GM19023 (cell line): ENCODE data around the gene MTHFD2L.
"Not testable (repeated sequence)": the region's sequence is repeated elsewhere in the genome, so short reads cannot be mapped to it uniquely, and the experiment has no call there.

ENCODE experiments used
- ATAC-seq: cut with Tn5 transposase; IDR thresholded peaks from one replicate; pipeline ENCODE4 v1.9.1; 2021; ENCODE audit warnings: mild to moderate bottlenecking, moderate library complexity; ENCODE audit not compliant: unreplicated experiment

Gene MTHFD2L

DNA sequence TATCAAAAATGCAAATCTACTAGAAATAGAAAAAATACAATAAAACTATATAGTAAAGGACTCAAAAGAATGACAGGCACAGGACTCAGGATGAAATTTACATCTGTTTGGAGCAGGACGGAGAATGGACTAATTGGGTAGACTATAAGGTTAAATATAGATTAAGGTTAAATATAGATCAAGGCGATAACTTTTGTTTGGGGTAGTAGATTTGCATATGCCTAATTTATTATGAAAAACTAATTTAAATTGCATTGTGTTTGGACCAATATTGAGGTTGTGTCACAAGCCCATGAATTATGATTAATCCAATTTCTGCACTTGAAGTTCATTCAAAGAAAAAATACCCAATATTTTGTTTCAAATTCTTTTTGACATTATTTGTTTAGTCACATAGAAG is 31.0 kb downstream of the MTHFD2L start:
- ATAC-seq: no peak

DNA sequence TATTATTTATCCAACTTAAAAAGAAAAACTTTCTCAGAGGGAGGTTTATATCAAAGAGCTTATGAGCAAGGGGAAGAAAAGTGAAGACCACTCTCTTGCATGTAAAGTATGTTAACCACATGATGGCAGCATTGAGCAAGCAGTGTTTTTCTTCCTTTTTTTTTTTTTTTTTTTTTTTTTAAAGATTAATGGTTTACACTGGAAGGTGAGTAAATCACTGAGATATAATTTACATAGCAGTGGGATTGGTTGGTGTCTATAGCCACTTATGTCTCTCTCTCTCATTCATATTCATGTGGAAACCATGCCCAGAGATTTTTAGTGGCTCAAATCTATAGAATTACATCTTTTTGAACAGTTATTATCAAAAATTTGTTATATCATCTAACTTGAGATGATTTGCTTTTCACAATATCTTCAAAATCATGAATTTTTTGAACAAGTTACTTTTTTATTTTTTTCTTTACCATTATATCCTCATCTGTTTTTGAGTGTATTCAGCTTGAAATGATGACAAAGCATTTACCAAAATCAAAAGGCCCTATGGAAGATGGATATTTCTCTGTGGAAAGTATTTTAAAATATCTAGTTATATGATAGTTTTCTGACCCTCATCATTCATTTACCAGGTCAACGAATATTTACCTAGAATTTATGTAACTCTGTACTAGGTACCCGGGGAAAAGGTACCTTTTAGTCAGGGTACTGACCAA is 31.6 kb downstream of the MTHFD2L start:
- no peak for ATAC-seq

DNA sequence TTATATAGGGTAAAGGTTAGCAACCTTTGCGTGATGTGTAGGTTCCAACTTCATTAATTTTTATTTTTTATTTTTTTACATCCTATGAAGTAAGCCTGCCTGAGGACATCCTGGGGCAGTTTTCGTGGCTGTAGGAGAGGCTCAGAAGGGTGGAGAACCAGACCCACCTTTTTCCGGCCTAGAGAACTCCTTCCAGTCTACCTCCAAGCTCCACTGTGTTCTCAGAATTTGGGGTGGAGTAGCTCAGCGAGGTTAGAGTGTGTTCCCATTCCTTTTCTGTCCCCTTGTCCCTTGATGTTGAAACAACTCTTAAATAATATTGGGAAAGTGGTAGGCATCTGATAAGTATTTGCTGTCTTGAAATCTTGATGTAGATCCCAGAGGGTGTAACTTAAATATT is 32.4 kb downstream of the MTHFD2L start:
- ATAC-seq: no peak

DNA sequence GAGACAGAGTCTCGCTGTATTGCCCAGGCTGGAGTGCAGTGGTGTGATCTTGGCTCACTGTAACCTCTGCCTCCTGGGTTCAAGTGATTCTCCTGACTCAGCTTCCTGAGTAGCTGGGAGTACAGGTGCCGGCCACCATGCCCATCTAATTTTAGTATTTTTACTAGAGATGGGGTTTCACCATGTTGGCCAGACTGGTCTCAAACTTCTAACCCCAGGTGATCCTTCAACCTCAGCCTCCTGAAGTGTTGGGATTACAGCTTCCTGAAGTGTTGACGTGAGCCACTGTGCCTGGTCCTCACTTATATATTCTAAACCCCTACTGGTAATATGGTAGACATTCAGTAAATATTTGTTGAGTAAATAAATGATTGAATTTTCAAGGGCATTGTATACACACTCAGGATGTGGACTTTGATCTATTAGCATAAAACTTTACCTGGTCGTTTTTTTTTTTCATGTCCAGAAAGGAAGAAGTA is 33.0 kb downstream of the MTHFD2L start:
- no peak for ATAC-seq

DNA sequence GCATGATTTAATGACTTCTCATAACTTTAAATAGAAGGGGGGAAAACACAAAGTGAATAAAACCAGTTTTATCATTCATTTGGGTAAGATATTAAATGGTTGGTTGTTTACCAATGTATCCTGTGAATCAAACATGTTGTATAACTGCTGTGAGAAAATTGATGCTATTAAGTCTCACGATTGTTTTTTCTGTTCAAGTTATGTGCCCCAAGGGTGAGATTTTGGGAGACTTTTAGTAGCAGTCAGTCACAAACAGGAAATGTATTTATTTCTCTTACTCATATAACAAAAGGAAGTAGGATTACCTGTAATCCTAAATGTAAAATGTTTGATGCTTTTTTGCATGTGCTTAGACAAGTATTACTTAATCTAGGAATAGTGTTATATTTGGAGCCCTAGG is 39.2 kb downstream of the MTHFD2L start:
- no peak for ATAC-seq

DNA sequence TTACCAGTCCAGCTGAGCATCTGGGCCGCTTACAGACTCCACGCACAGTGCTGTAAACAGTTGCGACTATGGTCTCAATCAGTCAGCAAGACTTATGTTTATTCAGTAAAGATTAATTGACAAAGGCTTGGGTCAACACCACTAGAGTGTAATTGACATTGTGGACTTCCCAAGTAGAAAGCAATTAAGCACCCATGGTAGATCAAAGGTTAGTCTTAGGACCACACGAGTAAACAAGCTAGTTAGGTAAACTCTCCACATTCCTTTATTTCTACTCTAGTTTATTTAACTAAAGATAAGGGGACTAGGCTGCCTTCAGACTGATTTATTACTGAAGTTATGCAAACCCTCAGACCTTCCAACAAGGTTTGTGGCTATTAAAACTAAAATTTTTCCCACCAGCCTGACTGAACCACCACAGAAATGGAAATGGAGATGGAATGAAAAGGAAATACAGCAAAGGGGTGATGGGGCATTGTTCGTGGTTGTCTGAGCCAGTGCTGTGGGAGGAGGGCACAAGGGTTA is 44.2 kb downstream of the MTHFD2L start:
- no peak for ATAC-seq

DNA sequence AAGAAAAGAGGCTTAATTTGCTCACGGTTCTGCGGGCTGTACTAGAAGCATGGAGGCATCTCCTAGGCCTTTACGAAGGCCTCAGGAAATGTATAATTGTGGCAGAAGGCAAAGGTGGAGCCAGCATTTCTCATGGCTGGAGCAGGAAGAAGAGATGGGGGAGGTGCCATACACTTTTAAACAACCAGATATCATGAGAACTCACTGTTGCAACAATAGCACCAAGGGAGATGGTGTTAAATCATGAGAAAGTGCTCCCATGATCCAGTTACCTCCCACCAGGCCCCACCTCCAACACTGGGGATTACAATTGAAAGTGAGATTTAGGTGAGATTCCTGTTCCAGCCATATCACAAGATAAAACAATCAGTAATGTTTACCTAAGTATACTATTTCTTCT is 45.5 kb downstream of the MTHFD2L start:
- no peak for ATAC-seq

DNA sequence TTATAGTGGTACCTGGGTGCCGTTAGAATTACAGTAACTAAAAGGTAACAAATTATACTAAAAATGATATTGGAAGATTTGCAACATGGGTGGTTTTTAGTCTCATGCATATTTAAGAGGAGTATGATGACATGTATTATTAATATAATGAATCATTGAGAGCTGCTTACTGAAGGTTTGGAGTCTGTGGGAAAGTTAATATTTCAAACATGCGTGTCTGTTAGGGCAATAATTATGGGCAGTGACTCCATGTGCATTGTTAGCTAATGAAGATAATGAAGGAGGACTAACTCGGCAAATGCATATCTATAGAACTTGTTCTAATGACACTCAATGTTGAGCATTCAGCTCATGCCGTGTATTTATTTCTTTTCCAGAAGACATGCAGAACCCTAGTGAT is 47.1 kb downstream of the MTHFD2L start:
- no peak for ATAC-seq

DNA sequence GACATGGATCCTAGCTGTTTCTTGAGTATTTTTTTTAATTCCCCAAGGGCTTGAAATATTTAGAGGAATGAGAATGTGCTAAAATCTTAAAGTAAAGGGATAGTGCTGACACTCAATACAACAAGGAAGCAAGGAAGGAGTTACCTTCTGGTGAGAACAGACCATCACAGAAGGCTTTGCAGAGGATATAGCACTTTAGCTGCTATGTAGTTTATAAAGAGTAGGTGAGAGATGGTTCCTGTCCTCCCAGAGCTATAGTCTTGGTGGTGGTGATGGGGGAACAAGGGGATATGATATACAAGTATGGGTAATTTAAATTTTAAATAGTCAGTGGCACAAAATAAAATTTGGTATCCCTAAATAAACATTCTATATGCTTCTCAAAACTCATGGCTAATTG is 47.6 kb downstream of the MTHFD2L start:
- ATAC-seq: no peak

DNA sequence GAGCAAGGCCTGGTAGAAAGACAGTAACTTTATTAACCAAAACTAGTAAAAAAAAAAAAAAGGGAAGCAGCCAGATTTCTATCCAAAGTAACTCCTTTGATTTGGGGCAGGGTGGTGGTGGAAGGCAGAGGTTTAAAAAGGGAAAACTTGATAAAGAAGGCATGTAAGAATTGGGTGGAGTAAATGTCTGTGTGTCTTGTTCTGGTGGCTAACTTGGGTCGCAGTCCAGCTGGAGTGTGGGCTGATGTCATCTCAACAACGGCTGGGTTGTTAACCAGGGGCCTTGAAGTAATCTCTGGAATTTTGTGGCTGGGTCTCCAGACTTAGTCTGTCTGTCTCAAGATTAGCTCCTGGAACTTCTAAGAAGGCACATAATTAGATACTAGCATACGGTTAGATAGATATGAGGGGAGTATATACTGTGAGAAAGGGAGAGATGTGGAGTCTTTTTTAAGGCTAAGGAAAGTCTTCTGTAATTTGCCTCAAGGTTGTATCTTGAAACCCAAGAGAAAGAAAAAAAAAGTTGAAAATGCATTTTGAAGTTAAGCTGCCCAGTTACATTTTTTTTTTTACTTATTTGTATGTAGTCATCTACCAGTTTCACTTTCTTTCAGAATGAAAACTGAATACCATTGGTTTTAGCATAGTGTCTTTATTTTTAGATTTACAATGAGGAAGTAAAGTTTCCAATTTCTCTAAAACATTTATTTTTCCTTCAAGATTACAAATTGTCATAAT is 48.3 kb downstream of the MTHFD2L start:
- peak; percentile 69 for ATAC-seq

DNA sequence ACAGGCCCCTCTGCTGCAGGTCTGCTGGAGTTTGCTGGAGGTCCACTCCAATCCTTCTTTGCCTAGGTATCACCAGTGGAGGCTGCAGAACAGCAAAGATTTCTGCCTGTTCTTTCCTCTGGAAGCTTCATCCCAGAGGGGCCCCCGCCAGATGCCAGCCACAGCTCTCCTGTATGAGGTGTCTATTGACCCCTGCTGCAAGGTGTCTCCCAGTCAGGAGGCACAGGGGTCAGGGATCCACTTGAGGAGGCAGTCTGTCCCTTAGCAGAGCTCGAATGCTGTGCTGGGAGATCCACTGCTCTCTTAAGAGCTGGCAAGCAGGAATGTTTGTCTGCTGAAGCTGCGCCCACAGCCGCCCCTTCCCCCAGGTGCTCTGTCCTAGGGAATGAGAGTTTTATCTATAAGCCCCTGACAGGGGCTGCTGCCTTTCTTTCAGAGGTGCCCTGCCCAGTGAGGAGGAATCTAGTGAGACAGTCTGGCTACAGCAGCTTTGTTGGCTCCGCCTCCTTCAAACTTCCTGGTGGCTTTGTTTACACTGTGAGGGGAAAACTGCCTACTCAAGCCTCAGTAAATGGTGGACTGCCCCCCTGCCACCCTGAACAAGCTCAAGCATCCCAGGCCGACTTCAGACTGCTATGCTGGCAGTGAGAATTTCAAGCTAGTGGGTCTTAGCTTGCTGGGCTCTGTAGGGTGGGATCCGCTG is 56.7 kb downstream of the MTHFD2L start:
- ATAC-seq: not testable (repeated sequence)

DNA sequence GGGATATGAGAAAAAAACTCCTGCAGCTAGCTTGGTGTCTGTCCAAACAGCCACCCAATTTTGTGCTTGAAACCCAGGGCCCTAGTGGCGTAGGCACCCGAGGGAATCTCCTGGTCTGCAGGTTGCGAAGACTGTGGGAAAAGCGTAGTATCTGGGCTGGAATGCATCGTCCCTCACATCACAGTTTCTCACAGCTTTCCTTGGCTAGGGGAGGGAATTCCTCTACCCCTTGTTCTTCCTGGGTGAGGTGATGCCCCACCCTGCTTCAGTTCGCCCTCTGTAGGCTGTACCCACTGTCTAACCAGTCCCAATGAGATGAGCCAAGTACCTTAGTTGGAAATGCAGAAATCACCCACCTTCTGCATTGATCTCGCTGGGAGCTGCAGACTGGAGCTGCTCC is 57.3 kb downstream of the MTHFD2L start:
- not testable (repeated sequence) for ATAC-seq

DNA sequence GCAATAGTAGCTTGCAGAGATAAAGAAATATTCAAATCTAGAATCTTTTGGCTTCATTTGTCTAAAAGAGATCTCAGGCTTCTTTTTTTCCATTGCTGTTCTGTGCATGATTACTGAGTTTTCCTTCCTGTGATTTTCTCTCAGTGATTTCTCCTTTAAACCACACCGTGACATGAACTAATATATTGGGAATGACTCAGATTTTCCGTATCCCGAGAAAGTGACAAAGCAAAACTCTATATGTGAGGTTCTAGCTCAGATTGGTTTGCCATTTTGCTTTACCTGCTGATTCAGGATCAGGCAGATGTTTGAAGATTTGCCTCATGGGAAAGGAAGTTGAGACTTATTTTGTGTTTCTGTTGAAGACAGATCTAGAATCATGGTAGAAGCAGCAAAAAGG is 59.4 kb downstream of the MTHFD2L start:
- ATAC-seq: no peak

DNA sequence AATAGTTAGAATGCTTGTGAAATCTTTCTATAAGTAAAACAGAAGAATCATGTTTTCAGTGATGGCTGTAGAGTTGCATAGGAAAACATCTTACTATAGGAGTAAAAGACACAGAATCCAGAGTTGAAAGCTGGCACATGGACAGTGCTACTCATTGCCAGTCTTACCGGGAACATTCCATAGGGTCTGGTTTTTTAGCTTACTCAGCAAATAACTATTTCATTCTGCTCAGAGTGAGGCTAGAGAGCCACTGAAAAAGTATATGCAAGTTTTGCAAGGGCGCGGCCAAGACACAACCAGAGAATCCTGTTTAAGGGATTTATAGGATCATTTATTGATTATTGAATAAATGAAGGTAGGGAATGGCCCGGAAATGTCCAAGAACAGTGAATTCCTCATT is 60.3 kb downstream of the MTHFD2L start:
- no peak for ATAC-seq

DNA sequence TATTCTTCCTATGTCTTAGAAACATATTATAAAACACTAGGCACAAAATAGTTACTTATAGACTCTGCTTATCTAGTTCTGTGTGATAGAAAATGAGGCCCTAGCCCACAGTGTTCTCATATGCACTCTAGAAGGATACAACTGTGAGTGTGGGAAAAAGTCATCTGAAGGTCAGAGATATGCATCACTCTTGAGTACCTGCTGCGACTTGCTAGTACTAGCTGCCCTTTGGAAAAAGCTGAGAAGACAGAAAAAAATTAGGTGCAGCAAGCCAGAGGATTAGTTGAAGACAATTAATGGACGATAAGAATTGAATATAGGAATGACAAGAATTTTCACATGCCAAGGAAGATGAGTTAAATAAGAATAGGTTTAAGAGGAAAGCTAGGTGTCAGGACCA is 61.3 kb downstream of the MTHFD2L start:
- no peak for ATAC-seq

DNA sequence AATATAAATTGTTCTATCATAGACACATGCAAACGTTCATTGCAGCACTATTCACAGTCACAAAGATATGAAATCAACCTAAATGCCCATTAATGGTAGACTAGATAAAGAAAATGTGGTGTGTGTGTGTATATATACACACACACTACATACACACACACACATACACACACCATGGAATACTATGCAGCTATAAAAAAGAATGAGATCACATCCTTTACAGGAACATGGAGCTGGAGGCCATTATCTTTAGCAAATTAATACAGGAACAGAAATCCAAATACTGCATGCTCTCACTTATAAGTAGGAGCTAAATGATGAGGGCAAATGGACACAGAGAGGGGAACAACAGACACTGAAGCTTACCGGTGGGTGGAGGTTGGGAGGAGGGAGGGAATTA is 65.2 kb downstream of the MTHFD2L start:
- no peak for ATAC-seq

DNA sequence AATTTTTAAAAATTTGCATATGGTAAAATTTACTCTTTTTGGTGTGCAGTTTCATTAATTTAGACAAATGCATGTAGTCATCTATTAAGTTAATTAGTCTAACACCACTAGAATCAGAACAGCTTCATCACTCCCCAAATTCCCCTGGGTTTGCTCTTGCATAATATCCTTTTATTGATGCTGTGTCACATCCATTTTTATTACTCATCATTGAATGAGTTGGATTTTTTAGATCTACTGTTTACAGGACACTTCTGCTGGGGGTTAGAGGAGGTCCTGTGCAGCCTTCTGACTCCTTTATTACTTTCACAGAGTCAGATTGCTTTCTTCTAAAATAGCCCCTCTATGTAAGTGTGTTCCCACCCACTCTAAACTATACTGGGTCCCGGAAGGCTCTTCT is 65.9 kb downstream of the MTHFD2L start:
- no peak for ATAC-seq

DNA sequence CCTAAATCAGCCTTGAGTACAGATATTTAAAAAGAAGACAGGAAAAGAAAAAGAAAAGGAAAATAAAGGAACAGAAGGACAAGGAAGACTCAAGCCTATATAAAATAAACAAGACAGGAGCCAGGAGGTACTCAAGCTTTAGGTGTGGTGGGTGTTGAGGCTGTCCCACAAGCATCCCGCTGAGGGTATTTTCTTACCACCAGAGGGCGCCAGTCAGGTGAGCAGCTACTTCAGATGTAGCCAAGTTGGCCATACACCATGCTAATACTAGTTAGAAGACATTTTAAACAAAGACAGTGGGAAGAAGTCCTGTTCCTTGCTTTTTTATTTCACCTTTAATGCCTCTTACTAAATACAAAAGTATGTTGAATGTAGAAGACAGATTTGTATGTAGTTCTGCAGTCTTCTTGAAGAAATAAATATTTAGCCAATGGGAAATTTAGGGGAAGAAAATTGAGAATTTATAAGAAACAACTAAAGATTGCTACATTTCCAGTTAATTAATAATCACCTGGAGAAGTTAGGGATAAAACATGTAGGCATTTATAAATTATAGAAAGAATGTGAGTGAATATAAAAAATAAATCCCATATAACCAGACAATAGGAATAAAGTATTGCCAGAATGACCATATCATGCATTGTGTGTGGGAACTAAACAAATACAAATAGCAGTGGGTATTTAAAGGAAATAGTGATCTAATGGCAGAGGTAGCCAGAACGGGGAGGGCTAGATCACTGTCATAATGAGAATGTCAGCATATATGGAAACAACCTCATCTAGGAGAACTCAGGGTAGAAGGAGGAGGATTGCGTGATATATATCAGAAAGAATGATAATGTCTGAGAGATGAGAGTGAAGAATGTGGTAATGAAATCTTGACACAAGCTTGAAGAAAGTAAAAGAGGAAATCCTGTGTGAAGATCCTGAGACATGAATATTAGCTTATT is 71.0 kb downstream of the MTHFD2L start:
- ATAC-seq: peak; percentile 97

DNA sequence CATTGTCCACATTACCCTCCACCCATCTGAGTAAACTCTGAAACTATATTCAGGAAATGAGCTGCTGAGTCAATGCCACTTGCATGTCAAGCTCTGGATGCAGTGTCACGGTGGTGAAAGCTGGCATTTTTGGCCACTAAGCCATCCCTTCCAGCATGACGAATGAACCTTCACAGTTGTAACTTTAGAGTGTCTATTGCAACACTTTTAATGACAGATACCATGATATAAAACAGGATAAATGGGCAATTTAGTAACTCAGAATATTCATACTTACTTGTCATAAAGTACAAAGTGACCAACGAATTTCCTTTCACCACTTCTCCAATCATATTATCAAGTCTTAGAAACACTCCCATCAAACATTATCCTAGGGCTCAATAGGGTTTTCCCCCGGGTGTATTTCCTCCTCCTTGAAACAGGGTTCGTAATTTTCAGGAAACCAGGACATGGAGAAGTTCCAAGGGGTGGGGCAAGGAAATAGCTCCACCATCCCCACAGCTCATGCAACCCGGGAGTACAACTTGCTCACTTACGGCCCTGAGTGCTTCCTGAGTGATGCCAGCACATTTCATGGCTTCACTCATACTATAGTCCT is 73.1 kb downstream of the MTHFD2L start:
- ATAC-seq: no peak

DNA sequence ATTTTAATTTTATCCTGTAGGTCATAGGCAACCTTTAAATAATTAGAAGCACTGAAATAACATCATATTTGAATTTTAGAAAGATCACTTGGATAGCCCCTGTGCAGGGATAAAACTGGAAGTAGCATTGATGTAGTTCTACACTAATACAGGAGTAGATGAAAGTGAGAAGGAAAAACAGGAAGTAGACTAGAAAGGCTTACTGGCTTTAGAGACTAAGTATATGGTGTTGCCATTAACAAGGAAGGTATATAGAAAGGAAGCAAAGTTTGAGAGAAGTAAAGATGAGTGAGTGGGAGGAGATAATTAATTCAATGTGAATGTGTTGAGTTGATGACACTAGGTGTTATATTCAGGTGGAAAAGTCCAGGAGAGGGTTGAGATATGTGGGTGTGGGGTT is 77.2 kb downstream of the MTHFD2L start:
- ATAC-seq: peak; percentile 68
